COR-L47 (cell line): ENCODE data around the gene TTC31.
A peak's percentile ranks its signal among the peaks of the same experiment; 100 is the strongest.
"Not testable (repeated sequence)": the region's sequence is repeated elsewhere in the genome, so short reads cannot be mapped to it uniquely, and the experiment has no call there.

Experiments
- DNase-seq: peaks from one replicate; lab custom pipeline; 2025; lab: John Stamatoyannopoulos, UW

The TTC31 gene

GRCh38 chr2:74457549-74458131 lies 25.2 kb upstream of the TTC31 start:
- DNase-seq = peak; percentile 88

DNA sequence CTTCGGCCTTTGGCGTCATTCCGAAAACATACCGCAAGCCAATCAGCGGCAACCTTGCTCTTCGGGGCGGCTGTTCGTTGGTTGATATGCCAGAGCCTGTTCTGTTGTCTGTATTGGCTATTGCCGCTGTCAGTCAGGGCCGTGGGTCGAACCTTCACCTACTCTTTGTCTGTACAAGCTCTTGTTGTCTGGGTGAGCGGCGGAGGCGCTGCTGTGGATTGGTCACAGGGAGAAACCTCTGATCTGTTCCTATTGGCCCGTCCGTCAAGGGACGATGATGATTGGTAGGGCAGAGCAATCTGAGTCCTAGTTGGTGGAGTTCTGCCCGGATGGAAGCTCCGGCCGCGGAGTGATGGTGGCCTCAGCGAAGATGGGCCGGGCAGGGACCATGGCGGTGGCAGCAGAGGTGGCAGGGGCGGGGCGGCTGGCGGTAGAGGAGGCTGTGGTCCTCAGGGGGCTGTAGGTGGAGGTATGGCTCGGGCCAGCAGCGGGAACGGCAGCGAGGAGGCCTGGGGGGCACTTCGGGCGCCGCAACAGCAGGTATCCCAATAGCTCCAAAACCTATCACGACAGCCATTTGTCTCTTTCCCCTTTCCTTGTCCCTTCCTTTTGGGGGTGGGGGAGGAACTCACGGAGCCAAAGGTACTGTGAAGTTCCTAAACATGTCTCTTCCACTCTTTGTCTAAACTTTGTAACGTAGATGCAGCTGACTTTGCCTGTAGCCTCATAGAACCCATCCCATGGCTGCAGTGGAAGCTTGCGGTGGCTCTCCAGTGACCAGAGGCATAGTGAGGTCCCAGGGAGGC lies 24.5 kb upstream of the TTC31 start, which contains the start of gene WBP1:
WBP1 (plus strand) TSS at position 307 of the 806 bp plus-strand sequence; CDS start at position 472, 165 bp downstream.
- DNase-seq = peak; percentile 100

- DNase-seq = no peak
Measured at GRCh38 chr2:74458938-74459363, 23.9 kb upstream of the TTC31 start.

DNA sequence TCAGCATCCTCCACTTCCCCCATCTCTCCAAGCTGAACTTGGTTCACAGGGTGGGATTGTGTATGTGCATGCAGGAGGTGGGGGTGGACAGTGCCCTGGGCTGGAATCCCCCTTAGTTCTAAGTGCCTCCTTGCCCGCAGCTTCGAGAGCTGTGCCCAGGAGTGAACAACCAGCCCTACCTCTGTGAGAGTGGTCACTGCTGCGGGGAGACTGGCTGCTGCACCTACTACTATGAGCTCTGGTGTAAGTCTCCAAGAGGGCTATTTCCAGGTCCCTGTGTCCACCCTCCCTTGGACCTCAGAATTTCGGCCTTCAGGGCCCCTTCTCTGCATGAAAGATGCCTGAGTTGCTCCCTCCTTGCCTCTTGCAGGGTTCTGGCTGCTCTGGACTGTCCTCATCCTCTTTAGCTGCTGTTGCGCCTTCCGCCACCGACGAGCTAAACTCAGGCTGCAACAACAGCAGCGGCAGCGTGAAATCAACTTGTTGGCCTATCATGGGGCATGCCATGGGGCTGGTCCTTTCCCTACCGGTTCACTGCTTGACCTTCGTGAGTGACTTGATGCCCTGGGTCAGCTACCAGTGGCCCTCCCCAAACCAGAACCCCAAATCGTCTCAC lies 23.3 kb upstream of the TTC31 start:
- DNase-seq = not testable (repeated sequence)

- DNase-seq = not testable (repeated sequence)
Measured at GRCh38 chr2:74460187-74460586, 22.7 kb upstream of the TTC31 start.

- DNase-seq = no peak
Measured at GRCh38 chr2:74461187-74462053, 21.5 kb upstream of the TTC31 start.

- no peak for DNase-seq
Measured at GRCh38 chr2:74462054-74462785, 20.7 kb upstream of the TTC31 start.

DNA sequence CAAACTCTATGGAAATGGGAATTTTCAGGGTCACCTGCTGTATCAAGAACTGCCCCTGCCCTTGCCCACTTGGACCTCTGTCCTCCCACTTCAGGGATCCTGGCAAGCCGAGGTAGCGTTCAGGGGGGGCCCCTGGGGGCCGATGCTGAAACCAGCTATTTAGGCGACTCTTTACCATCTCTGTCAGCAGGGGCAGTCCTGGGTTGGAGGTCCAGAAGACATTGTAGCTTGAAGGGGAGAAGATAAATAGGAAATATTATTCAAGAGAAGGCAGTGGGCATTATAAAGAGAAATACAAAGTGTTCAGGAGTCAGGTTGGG lies 20.1 kb upstream of the TTC31 start:
- no peak for DNase-seq

DNA sequence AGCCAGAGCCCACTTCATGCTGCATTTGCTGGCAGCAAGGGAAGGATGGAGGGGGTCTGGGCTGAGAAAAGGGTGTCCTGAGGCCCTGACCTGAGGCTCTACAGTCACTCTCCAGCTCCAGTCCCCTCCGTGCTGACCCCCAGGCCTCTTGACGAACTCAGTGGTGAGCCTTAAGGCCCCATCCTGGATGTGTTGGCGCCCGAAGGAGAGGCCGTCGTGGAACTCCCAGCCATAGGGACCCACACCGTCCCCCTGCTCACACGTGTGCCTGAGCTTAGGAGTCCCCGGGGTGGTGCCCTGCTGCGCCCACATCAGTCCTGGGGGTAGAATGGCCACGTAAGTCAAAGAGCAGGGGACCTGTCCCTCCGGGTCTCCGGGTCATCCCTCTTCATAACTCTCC lies 18.5 kb upstream of the TTC31 start:
- DNase-seq = no peak

GRCh38 chr2:74470742-74471141 lies 12.1 kb upstream of the TTC31 start:
- DNase-seq = not testable (repeated sequence)

DNA sequence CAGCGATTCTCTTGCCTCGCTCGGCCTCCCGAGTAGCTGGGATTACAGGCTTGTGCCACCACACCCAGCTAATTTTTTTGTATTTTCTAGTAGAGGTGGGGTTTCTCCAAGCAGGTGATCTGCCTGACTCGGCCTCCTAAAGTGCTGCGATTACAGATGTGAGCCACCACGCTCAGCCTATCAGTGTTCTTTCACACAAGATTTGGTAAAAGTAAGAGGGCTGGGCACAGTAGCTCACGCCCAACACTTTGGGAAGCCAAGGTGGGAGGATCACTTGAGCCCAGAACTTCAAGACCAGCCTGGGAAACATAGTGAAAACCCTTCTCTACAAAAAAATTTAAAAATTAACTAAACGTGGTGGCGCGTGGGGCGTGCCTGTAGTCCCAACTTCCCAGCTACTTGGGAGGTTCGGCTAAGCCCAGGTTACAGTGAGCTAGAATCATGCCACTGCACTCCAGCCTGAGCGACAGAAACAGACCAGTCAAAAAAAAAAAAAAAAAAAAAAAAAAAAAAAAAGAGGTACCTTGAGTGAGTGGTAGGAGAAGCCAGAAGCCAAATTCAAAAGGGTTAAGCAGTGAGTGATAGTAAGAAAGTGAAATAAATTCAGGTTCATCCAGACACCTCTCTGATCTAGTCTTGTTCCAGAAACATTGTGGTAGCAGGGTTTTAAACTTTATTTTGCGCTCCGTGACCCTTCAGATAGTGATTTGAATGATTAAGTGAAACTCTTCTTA lies 11.4 kb upstream of the TTC31 start:
- no peak for DNase-seq

DNA sequence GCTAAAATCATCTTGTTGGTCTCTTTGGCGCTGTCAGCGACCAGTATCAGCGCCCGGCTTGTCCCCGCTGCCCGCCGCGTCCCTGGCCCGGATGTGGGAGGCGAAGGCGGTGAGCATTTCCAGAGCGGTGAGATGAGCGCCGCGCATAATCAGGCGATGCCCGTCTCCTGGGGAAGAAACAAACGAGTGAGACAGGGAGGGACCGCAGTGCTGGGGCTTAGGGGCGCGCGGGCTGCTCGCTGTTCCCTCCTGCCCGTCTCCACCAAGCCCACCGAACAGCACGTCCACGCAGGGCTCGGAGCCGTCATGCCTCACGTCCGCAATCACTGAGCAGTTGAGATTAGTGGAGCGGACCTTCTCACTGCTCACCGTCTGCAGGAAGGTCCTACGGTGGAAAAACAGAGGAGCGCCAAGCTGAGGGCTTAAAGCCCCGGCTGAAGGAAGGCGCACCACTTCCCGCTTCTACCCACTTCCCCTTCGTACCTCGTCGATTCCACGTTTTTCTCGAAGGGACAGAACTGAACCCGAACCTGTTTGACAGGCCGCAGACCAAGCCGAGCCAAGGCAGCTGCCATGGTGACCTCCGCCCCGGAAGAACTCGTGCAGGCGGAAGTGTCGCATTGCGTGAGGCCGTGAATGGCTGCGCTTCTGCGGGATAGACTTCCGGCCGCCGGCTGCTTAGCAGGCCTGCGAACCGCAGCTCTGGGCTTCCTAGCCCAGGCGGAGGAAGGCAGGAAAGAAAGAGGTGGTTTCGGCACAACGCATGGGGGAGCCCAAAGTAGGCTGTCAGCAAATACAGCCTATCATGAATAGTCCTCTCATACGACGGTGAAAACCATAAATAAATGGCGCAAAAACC lies 10.6 kb upstream of the TTC31 start, which contains the start of gene MRPL53:
MRPL53 (minus strand) TSS at position 595 of the 859 bp plus-strand sequence; CDS start at position 575, 20 bp downstream.
- peak; percentile 92 for DNase-seq

DNA sequence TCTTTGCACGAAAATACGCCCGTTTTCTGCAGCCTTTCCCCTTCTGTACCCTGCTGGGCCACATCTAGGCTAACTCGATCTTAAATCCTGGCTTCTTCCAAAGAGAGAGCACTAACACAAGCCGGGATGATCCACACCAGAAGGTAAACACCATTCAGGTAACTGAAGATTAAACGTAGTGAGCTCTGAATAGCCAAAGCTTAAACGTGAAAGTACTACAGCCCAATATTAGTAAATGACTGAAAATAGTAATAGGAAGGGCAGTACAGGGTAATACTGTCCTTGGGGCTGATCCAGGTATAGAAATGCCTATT lies 10.0 kb upstream of the TTC31 start:
- DNase-seq = no peak

GRCh38 chr2:74474481-74474880 lies 8.4 kb upstream of the TTC31 start:
- DNase-seq = no peak

- no peak for DNase-seq
Measured at GRCh38 chr2:74474899-74475298, 8.0 kb upstream of the TTC31 start.

DNA sequence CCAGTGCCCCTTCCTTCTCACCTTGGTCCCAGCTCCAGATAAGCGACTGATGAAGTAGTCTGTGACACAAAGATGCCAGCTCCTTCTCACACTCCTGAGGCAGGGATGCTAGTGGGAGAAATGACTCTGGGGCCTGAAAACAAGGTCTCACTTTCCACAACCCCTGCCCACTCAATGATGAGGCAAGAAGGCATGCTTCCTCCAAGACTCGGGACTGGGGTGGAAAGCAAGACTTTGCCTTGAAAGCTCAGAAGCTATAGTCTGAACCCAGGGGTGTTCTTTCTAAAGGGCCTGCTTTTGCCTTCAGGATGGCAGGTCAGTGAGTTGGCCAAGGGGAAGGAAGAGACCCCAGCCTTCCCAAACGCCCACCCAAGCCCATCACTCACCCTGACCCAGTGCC lies 1.4 kb upstream of the TTC31 start:
- no peak for DNase-seq

GRCh38 chr2:74481961-74482800 lies 700 bp upstream of the TTC31 start:
- peak; percentile 59 for DNase-seq

DNA sequence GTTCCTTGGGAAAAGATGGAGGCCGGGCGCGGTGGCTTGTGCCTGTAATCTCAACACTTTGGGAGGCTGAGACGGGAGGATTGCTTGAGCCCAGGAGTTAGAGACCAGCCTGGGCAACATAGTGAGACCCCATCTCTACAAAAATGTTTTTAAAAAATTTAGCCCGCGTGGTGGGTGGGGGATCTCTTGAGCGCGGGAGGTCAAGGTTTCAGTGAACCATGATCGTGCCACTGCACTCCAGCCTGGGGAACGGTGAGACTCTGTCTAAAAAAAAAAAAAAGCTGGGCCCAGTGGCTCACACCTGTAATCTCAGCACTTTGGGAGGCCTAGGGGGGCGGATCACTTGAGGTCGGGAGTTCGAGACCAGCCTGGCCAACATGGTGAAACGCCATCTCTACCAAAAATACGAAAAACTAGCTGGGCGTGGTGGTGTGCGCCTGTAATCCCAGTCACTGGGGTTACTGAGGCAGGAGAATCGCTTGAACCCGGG lies 839 bp downstream of the TTC31 start:
- DNase-seq = not testable (repeated sequence)

GRCh38 chr2:74486141-74486540 lies 3.3 kb downstream of the TTC31 start:
- no peak for DNase-seq
